Measurements from ENCODE around the gene FDCSP.
"Not testable (repeated sequence)": the region's sequence is repeated elsewhere in the genome, so short reads cannot be mapped to it uniquely, and the experiment has no call there.

FDCSP gene

GRCh38 chr4:70239131-70239883 lies 13.4 kb downstream of the FDCSP start:
- DNase-seq (ENCODE audit: low read depth in 1 of 2, low spot score in 1 of 2), result no peak

DNA sequence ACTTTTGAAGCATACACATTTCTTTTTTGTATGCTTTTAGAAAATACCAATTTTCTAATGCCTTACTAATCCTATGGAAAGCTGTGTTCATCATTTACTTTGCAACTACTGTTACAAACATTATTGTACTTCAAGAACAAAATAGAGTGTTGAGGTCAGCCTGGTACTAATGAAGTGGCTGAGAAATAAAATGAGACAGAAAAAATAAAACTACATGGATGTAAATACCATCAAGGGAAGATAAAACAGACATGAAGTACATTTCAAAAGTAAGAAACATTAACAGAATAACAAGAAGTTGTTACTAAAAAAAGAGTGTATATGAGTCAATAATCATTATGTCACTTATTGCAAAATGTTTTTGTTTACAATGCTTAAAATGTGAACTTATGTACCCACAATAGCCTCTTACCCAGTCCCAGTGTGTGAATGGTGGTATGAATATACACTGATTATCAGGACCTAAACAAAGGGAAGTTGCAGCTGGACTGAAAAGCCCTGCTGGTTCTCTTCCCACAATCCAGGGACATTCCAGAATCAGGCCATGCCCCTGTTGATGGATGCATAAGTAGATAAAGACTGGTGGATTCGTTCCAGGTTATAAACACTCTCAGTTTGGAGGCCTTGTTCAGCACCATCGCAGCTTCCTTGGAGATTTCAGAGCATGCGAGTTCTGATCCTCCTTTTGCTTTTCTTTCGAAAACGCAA lies 14.1 kb downstream of the FDCSP start:
- no peak for DNase-seq (ENCODE audit: low read depth in 1 of 2, low spot score in 1 of 2)

- DNase-seq (ENCODE audit: low read depth in 1 of 2, low spot score in 1 of 2), result not testable (repeated sequence)
Measured at GRCh38 chr4:70242297-70242696, 16.4 kb downstream of the FDCSP start, which contains the start of gene CSN3. TSS of gene CSN3 (plus strand) at chr4:70242597. CDS start at chr4:70244820, 2,223 bp downstream.

GRCh38 chr4:70243091-70243490 lies 17.2 kb downstream of the FDCSP start:
- no peak for DNase-seq (ENCODE audit: low read depth in 1 of 2, low spot score in 1 of 2)

GRCh38 chr4:70251250-70251944 lies 25.5 kb downstream of the FDCSP start:
- DNase-seq (ENCODE audit: low read depth in 1 of 2, low spot score in 1 of 2), result no peak

- DNase-seq (ENCODE audit: low read depth in 1 of 2, low spot score in 1 of 2), result no peak
Measured at GRCh38 chr4:70251945-70252277, 26.0 kb downstream of the FDCSP start.

DNA sequence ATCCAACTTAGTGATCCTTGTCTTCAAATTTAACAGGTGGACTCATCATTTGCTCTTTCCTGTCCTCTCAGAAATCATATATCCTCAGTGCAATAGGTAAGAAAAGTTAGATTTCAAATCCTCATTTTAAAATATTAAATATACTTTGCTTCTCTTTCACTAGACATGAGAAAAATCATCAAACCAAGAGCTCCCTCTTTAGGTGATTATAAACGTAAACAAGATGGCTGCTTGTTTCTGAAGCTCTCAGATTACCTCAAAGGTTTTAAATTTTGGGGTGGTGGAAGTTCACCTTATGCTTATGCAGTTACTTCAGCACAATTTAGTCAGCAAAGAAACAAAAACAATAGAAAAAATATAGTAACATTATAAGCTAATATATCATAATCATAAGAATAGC lies 43.8 kb downstream of the FDCSP start:
- no peak for DNase-seq (ENCODE audit: low read depth in 1 of 2, low spot score in 1 of 2)

DNA sequence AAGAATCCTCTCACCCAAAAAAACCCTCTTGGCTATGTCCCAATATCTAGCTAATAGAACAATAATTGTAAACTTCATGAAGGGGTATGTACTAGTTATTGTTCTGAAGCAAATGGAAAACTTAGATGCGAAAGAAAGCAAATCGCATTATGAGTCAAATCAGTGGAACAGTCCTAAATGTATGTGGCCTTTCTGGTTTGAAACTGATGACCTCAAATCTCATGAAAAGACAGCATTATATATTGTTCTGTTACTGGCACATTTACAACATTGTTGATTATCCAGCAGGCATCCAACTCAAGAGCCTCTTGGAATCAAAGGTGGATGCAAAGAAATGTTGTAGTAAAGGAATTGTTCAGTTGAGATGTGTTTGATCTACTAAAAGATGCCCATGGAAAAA lies 51.2 kb downstream of the FDCSP start:
- no peak for DNase-seq (ENCODE audit: low read depth in 1 of 2, low spot score in 1 of 2)

- DNase-seq (ENCODE audit: low read depth in 1 of 2, low spot score in 1 of 2), result no peak
Measured at GRCh38 chr4:70280567-70280966, 54.6 kb downstream of the FDCSP start.
